ENCODE data around the gene PPP2R2B. TPM values are rescaled to one million over a fixed set of nuclear protein-coding genes. Genes with fewer than 3 reads are reported as not detected.

Gene PPP2R2B
- total and polyA plus RNA-seq, 2 donors (not counting 3 experiments of a cell fraction or from before 2014, with no cell fraction given) = not detected

- H3K9me3 ChIP-seq (replicated peaks; ENCODE audit: control insufficient read depth, insufficient read depth, low read length) = no peaks in the 10 kb centered on the region
- H3K79me2 ChIP-seq (ENCODE audit: control insufficient read depth, insufficient read depth, low read length) = no peaks in the 10 kb centered on the region
- no peaks in the 10 kb centered on the region for H3K4me1 ChIP-seq (ENCODE audit: control insufficient read depth, extremely low read depth, insufficient read depth, low read length)
- intact Hi-C loops (cut with micrococcal nuclease) (no loop called here), dilution Hi-C loops (cut with MboI; ENCODE audit: extremely low pct_ligation_motif_present, low sequenced_read_pairs) (no loop called here)
- H3K36me3 ChIP-seq (ENCODE audit: control insufficient read depth in 2 of 2, extremely low read depth in 1 of 2, insufficient read depth in 2 of 2, low read length in 2 of 2) = no peaks in the 10 kb centered on the region
- no peaks in the 10 kb centered on the region for H4K20me1 ChIP-seq (replicated peaks; ENCODE audit: control insufficient read depth, extremely low read depth, insufficient read depth, low read length)
- no peak overlapping the region for H3K4me3 ChIP-seq (replicated peaks in 1 of 3; ENCODE audit: insufficient read depth in 1 of 3, low read depth in 1 of 3, low read length in 3 of 3)
- no peak overlapping the region for H3K9ac ChIP-seq (replicated peaks; ENCODE audit: extremely low read depth, insufficient read depth, low read length)
- no TSS peak for BruUV-seq (replicated peaks)
- H3K4me2 ChIP-seq (ENCODE audit: insufficient read depth, low read length) = no peak overlapping the region
- TF ChIP-seq MYC (IDR thresholded peaks at IDR 0.05; ENCODE audit: low read depth, low read length) = no peak
- no peak for TF ChIP-seq JUN (IDR thresholded peaks at IDR 0.05; ENCODE audit: borderline replicate concordance, insufficient read depth, insufficient read length, low read depth)
- no peak for TF ChIP-seq GATA2 (IDR thresholded peaks at IDR 0.05; ENCODE audit: insufficient read depth, insufficient read length, low read depth, low read length)
- no peak for TF ChIP-seq MAX (IDR thresholded peaks at IDR 0.05; ENCODE audit: insufficient read depth, insufficient read length)
- TF ChIP-seq EZH2 (IDR thresholded peaks at IDR 0.05; ENCODE audit: borderline replicate concordance, low read depth, low read length, severe bottlenecking) = no peak
- no peak for TF ChIP-seq CTCF (IDR thresholded peaks at IDR 0.05; ENCODE audit: extremely low read depth in 1 of 2, insufficient read depth in 1 of 2, low read depth in 1 of 2, low read length in 2 of 2)
- TF ChIP-seq FOS (IDR thresholded peaks at IDR 0.05; ENCODE audit: borderline replicate concordance, insufficient read depth, low read length) = no peak
- TF ChIP-seq POLR2A (IDR thresholded peaks at IDR 0.05; ENCODE audit: low read depth, low read length) = no peak
- TF ChIP-seq POLR2AphosphoS5 (IDR thresholded peaks at IDR 0.05; ENCODE audit: insufficient read depth, low read depth, low read length) = no peak
- no peak overlapping the region for H2AFZ ChIP-seq (ENCODE audit: low read depth, low read length)
- FAIRE-seq (no peak), DNase-seq (ENCODE audit: low read depth, low spot score) (no peak)
- ChIA-PET CTCF (no interaction called here), POLR2A (no interaction called here)
- no peaks in the 10 kb centered on the region for H3K27me3 ChIP-seq (ENCODE audit: control insufficient read depth in 2 of 2, insufficient read depth in 2 of 2, low read length in 2 of 2)
- no peak overlapping the region for H3K27ac ChIP-seq (ENCODE audit: insufficient read depth, low read depth, low read length)
- H3K9me1 ChIP-seq (replicated peaks; ENCODE audit: control insufficient read depth, extremely low read depth, insufficient read depth, low read length) = no peaks in the 10 kb centered on the region
Measured at GRCh38 chr5:146849694-146850303, 28.8 kb downstream of the PPP2R2B start.
